ENCODE data around the gene SLC9A5.
A peak's percentile ranks its signal among the peaks of the same experiment; 100 is the strongest.

The SLC9A5 gene

DNA sequence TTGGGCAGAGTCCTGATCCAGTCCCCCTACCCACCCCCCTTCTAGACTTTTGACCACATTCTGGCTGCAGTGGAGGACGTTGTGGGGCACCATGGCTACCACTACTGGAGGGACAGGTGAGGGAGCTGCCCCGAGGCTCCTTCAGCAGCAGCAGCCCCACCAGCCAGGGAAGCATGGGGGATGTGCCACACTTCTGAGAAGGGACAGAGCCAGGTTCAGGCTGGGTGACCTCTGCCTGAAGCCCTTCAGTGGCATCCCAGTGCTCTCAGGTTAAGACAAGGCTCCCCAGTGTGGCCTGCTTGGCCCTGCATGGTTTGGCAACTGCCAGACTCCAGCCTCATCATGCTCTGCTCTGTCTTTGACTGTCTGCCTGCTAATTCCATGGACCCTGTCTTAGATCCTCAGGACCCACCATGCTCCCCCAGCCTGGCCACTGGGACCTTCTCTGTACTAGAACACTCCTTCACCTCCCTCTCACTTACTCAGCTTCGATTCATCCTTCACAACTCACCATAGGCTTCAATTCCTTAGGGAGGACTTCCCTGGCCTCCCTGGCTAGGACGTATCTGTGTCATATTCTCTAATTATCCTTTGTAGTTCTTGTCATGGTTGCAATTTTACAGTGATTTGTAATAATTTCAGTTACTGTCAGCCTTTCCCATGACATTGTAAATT lies 8.8 kb downstream of the SLC9A5 start:
- no peak for DNase-seq (ENCODE audit: low read depth in 2 of 2)

DNA sequence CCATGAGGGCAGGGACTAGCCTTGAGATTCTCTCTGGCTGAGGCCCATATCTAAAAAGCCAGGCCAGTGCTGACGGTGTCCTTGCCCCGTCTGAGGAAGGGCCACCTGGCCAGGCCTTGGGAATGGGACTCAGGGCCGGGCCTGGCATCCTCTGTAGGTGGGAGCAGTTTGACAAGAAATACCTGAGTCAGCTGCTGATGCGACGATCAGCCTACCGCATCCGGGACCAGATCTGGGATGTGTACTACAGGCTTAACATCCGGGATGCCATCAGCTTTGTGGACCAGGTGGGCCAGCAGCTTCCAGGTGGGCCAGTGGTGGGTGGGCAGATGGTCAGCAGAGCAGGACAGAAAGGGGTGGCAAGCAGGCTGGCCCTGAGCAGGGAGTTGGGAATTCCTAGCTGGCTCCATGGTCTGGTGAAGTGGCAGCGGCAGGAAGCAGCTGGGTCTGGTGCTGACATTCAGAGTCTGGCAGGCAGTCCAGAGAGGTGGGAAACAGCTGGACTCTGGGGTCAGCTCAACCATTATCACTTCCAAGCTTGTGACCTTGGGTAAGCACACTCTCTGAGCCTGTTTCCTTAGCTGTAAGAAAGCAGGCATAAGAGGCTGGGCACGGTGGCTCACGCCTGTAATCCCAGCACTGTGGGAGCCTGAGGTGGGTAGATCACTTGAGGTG lies 9.5 kb downstream of the SLC9A5 start:
- DNase-seq (ENCODE audit: low read depth in 2 of 2), result no peak

DNA sequence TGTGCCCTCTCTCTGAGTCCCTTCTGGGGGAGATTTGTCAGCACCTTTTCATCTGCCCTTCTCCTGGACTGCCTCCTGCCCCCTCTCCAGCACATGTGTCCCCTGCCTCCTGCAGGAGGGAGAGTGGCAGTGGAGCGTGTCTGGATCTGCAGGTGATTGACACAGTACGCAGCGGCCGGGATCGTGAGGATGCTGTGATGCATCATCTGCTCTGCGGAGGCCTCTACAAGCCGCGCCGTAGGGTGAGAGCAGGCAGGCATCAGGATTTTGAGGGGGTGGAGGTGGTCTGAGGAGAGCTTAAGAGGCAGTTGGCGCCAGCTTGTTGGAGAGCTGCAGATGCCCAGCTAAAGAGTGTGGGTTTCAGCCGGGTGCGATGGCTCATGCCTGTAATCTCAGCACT lies 10.9 kb downstream of the SLC9A5 start:
- DNase-seq (ENCODE audit: low read depth in 2 of 2), result no peak

DNA sequence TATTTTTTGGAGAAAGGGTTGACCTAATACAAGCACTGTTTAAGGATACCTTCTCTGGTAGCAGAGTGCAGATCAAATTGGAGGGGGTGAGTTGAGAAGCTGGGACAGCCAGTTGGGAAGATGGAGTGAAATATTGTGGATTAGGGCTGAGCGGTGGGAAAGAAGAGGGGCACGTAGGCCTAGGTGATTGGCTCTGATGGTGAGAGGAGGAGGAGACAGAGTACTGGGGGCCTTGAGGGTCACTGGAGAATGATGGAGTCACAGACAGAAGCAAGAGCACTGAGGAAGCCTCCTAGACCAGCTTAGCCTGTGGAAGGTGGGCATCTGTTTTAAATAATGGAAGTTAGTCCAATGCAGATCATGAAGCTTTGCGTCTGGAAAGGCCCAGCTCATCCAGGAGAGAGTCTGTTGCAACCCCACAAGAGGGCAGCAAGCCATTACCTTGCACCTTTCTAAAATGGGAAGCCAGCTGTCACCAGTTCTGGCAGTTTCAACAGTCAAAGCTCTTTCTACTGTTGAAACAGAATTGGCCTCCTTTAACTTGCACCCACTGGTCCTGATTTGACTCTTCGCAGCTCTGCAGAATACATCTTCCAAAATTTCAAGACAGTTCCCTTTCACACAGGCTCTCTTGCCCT lies 11.8 kb downstream of the SLC9A5 start:
- DNase-seq (ENCODE audit: low read depth in 2 of 2), result no peak

DNA sequence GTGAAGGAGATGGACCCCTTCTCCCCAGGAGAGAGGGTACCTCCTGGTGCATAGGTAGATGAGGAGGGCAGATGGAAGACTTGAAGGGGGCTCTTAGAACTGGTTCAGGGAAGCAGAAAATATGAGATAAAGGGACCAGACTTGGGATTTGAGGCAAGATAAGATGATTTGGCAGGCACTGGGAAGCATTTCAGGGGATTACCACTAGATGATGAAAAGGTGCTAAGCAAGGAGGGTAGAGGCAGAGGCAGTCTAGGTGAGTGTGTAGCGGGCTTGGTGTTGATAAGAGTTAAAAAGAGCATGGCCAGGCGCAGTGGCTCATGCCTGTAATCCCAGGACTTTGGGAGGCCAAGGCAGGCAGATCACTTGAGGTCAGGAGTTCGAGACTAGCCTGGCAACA lies 14.4 kb downstream of the SLC9A5 start:
- no peak for DNase-seq (ENCODE audit: low read depth in 2 of 2)

DNA sequence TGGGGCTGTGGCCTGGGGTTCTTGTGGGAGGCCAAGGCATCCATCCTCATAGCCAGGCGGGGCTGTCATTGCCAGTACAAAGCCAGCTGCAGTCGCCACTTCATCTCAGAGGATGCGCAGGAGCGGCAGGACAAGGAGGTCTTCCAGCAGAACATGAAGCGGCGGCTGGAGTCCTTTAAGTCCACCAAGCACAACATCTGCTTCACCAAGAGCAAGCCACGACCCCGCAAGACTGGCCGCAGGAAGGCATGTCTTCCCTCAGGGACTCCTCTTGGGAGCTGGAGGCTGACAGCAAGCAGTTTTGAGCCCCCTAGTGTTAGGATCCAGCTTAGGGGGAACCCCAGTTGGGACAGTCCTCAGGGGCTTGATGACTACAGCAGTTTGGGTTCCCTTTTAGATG lies 15.5 kb downstream of the SLC9A5 start:
- DNase-seq (ENCODE audit: low read depth in 2 of 2), result no peak

DNA sequence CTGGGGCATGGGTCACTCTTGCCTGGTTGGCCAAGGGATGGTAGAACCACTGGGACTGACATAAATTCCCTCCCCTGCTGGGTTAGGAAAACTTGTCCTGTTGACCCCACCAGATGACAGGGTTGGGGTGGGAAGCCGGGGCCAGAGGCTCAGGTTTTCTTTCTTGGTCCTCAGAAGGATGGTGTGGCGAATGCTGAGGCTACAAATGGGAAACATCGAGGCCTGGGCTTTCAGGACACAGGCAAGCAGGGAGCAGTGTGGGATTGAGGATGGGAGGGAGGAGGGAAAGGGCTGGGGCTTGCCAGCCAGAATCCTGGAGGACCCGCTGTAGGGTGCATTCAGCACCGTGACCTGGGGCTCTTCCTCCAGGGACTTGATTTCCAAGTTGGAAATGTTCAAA lies 16.1 kb downstream of the SLC9A5 start:
- no peak for DNase-seq (ENCODE audit: low read depth in 2 of 2)

DNA sequence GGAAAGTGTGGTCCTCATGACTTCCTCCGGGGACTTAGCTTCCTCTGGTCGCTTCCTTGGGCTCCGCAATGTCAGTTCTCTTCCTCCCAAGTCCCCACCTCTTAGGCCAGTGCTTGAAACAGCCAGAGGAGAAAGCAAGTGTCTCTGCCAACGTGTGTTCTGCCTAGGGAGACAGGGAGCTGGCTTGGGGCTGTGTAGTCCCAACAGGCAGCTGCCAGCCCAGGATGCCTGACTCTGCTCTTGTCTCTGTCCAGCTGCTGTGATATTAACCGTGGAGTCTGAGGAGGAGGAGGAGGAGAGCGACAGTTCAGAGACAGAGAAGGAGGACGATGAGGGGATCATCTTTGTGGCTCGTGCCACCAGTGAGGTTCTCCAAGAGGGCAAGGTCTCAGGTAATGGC lies 17.1 kb downstream of the SLC9A5 start:
- DNase-seq (ENCODE audit: low read depth in 2 of 2), result no peak

DNA sequence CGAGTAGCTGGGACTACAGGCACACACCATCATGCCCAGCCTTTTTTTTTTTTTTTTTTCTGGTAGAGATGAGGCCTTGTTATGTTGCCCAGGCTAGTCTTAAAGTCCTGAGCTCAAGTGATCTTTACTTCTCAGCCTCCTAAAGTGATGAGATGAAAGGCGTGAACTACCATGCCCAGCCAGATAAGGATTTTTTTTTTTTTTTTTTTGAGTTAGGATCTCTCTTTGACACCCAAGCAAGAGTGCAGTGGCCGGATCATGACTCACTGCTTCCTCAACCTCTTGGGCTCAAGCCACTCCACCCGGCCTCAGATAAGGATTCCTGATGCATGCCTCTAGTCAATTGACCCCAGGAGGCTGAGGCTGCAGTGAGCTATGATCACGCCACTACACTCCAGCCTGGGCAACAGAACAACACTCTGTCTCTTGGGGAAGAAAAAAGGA lies 19.4 kb downstream of the SLC9A5 start:
- DNase-seq (ENCODE audit: low read depth in 2 of 2), result no peak

DNA sequence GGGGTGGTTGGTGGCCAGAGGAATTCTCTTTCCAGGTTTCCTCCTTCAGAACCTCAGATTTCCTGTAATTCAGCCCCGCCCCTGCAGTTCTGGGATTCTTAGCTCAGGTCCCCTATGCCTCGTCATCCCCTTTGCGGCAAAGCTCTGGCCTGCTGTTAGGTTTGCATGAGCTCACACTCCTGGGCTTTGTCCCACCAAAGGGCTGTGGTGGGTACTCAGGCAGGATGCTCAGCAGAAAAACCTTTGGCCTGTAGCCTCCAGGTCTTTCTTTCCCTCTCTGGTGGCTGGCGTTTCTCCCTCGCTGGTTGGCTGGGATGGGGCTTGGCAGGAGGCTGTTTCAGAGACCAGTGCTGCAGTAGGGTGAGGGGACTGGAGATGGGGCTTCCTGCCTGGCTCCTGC lies 21.0 kb downstream of the SLC9A5 start:
- DNase-seq (ENCODE audit: low read depth in 2 of 2), result no peak

DNA sequence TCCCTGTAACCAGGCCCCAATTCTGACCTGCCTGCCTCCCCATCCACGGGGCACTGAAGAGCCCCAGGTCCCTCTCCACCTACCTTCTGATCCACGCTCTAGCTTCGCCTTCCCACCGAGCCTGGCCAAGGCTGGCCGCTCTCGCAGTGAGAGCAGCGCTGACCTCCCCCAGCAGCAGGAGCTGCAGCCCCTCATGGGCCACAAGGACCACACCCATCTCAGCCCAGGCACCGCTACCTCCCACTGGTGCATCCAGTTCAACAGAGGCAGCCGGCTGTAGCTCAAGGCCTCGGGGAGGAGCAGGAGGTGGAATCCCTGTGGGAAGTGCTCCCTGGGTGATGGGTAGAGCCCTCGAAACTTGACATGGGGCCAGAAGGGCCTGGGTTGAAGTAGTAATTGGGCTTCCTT lies 22.2 kb downstream of the SLC9A5 start:
- no peak for DNase-seq (ENCODE audit: low read depth in 2 of 2)

DNA sequence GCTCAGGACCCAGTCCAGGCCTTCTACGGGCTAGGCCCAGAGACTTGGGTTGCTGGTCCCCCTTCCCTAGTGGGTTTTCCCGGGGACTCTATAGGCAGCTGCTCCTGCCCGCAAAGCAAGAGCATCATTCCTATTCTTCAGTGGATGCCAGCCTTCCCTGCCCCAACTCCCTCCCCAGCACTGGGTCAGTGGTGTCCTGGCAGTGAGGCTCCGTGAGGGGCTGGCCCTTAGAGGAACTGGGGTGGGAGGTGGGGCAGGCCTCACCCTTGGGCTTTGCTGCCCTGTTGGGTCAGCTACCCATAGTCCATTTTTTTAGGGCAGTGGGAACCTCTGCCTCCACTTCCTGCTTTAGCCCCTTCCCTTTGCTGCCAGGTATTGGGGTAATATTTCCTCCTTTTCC lies 22.7 kb downstream of the SLC9A5 start:
- DNase-seq (ENCODE audit: low read depth in 2 of 2), result no peak

DNA sequence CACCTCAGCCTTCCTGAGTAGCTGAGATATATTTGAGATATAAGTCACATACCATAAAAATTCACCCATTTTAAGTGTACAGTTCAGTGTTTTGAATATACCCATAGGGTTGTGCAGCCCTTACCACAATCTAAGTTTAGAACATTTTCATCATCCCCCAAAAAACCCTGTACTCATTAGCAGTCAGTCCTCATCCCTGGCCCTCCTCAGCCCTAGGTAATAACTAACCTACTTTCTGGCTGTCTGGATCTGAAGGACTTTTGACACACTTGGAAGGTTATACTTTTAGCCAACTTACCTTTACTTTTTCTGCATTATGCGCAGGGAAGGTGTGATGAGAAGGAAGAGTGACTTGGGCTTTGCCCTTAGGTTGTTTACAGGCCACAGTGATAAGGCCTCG lies 26.5 kb downstream of the SLC9A5 start:
- DNase-seq (ENCODE audit: low read depth in 2 of 2), result no peak

DNA sequence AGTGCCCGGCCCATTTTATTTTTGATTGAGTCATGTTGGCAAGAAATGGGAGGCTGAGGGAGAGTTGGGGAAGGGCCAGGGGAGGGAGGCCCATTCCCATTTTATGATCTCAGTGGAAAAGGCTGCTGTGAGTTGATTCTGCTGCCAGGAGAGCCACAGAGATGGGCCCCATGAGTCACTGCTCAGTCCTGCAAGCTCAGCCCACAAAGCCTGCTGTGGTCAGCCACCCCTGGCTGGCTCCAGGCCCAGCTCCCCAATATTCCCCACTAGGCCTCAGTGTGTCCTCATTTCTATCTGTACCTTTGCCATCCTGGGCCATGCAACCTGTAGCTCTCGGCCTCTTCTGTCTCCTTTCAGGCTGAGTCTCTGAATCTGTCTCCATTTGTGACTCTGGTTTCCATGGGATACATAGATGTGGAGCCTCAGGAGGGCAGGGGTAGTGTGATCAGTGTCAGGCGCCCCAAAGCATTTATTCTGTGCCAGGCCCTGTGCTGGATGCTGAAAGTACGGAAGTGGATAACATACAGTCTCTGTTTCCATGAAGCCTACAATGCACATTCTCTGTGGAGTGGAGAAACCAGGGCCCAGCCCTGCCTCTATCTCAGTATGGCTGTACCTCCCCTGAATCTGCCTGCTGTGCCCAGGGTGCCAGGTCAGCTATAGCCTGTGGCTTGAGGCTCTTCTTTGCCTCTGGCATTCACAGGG lies 28.7 kb downstream of the SLC9A5 start:
- no peak for DNase-seq (ENCODE audit: low read depth in 2 of 2)

DNA sequence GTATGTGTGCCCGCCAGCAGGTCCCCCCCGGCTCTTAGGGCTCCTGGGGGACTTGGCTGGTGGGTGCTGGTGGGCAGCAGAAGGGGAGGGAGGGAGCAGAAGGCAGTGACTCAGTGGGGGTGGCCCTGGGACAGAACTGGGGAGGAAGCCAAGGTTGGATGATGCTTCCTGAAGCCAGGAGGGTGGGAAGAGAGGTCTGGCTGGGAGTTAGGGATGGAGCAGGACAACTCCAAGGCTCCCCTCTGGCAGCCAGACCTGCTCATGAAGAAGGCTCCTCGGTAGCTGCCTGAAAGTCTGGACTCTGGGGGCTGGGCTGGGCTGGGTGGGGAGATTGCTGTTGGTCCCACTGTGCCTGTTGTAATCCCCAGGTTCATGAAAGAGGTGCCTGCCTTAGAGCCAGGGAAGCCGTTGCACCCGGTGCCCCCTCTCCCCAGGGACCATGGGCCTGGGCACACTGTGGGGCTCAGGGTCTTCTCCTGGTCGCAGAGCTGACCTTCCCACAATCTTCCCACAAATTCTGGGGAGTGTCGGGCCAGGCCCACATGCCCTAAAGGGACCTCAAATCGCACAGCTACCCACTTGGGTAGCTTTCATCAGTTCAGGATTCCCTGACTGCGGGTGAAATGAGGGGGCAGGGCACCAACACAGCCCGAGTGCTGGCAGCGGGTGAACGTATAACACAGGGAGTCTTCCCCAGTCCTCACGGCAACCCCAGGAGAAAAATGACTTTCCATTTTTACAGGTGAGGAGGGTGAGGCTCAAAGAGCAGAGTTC lies 29.4 kb downstream of the SLC9A5 start:
- no peak for DNase-seq (ENCODE audit: low read depth in 2 of 2)

DNA sequence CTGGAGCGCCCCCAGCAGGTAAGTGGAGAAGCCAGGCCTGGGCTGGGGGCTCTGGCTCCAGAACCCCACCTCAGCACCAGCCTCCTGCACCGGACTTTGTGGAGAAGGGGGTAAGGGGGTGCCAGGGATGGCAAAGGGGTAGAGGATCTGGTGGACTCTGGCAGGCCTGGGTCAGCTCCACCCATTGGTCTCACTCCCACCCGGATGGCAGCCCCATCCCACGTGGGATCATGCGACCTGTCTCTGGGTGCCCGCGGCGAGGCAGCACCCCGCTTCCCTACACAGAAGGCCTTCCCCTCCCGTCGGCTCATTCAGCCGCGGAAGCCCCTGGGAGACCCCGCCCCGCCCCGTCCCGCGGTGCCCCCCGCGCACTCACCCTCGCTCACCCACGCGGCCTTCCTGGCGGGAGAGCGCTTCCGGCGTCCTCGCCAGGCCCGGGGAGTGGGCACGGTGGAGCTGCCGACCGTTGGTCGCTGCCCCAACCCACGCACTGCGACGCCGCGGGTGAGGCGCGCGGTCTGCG lies 30.1 kb downstream of the SLC9A5 start:
- peak; percentile 2 to 6 for DNase-seq (ENCODE audit: low read depth in 2 of 2)

DNA sequence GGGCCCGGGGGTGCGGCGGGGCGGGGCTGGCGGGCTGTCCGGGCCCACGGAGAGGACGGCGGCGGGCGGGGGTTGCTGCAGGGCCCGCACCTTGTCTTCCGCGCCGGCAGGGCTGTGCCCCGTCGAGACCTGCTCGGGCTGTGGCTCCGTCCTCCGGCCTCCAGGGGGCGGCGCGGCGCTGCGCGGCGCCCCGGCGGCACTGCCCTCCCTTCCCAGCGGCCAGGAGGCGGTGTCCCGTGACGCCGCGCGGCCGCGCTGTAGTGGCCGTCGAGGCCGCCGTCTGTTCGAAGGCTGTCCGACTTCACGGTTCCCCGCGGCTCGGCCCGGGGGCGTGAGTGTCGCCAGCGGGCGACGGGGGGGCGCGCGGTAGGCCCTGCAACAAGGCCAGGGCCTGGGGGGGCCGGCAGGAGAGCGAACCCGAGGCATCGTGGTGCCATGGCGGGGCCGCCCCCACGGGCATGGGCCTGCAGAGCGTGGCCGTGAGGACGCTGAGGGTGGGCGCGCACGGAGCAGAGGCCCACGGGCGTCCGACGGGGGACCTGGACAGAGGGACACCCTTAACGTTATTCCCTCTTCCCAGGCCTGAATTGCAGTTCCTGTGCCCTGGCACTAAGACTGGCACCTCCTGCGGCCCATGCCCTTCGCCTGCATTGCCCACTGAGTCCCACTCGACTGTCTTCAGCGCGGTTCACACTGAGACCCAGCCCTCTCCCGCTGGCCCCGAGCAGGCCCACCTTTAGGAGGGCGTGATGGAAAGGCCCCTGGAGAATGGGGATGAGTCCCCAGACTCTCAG lies 30.7 kb downstream of the SLC9A5 start, which contains the start of gene PLEKHG4:
TSS of gene PLEKHG4 (plus strand) at position 237 of the 794 bp plus-strand sequence. CDS start at position 750, 513 bp downstream.
- peak; percentile 57 to 62 for DNase-seq (ENCODE audit: low read depth in 2 of 2)

DNA sequence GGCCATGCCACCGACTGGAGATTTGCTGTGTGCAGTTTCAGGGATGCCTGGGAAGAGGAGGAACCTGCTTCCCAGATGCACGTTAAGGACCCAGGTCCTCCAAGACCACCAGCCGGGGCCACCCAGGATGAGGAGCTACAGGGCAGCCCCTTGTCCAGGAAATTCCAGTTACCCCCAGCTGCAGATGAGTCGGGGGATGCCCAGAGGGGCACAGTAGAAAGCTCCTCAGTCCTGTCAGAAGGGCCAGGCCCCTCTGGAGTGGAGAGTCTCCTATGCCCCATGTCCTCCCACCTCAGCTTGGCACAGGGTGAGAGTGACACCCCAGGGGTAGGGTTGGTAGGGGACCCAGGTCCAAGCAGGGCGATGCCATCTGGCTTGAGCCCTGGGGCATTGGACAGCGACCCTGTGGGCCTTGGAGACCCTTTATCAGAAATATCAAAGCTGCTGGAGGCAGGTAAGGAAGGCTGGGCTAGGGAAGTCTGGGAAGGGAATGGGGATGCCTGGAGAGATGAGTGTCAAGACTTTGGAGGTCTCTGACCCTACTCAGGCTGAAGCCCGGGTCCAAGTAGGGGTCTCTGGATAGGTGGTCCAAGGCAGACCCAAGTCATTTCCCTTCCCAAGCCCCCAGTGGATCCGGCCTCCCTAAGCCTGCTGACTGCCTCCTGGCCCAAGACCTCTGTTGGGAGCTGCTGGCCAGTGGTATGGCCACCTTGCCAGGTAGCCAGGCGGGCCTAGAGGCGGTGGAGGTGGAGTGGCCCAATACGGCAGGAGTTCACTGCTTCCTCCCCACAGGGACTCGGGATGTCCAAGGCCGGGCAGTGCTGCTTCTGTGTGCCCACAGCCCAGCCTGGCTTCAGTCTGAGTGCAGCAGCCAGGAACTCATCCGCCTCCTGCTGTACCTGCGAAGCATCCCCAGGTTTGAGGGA lies 31.6 kb downstream of the SLC9A5 start:
- DNase-seq (ENCODE audit: low read depth in 2 of 2), result no peak

Measured in stimulated activated CD8-positive, alpha-beta memory T cell treated with anti-CD3 and anti-CD28 coated beads, Interleukin-7, amount 100 ng/mL, for 1 hour (primary cell).